Measurements from ENCODE around the gene NPHP4.

DNA sequence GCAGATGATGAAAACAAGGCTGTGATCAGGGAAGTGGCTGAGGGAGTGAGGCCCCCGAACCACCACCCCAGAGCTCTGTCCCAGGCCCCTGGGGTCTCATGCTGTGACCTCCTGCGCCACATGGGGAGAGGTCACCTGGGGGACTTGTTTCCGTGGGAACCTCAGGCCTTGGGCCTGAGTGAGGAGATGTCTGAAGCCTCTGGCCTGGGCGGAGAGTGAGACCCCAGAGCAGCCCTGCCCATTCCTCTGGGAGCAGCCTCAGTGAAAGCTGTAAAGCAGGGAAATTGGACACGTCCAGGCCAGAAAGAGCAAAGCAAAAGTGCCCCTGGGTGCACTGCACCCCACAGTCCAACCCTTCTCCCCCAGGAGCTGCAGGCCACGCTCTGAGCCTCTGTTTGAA lies 16.5 kb upstream of the NPHP4 start:
- TF ChIP-seq, protein P1, sequence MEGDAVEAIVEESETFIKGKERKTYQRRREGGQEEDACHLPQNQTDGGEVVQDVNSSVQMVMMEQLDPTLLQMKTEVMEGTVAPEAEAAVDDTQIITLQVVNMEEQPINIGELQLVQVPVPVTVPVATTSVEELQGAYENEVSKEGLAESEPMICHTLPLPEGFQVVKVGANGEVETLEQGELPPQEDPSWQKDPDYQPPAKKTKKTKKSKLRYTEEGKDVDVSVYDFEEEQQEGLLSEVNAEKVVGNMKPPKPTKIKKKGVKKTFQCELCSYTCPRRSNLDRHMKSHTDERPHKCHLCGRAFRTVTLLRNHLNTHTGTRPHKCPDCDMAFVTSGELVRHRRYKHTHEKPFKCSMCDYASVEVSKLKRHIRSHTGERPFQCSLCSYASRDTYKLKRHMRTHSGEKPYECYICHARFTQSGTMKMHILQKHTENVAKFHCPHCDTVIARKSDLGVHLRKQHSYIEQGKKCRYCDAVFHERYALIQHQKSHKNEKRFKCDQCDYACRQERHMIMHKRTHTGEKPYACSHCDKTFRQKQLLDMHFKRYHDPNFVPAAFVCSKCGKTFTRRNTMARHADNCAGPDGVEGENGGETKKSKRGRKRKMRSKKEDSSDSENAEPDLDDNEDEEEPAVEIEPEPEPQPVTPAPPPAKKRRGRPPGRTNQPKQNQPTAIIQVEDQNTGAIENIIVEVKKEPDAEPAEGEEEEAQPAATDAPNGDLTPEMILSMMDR (conservative IDR thresholded peaks at IDR 0.05; ENCODE audit: low read depth, low read length), result no peak
- TF ChIP-seq EZH2 (IDR thresholded peaks at IDR 0.05; ENCODE audit: low read length, unreplicated experiment), result no peak
